ENCODE measurements around the gene TXNDC2.

Gene TXNDC2

DNA sequence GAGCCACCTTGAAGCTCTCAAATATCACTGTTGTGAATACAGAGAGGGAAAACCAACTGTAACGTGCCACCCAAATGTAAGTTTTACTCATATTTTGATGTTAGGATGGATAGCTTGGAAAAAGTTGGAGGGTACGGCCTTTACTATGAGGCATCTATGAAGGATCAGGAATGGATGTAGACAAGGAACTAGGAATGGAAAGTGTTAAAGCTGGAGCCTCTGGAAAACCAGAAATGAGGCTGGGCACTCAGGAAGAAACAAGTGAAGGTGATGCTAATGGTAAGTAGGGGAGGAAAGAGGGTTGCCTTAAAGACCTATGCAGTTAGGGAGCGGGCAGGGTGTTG is 204 bp downstream of the TXNDC2 start:
- no peaks in the 10 kb centered on the region for H3K27me3 ChIP-seq (ENCODE audit: control insufficient read depth in 3 of 3, insufficient read depth in 3 of 3, low read depth in 1 of 3, low read length in 3 of 3)
- H3K4me1 ChIP-seq (ENCODE audit: control insufficient read depth in 2 of 2, insufficient read depth in 1 of 2, low read depth in 1 of 2, low read length in 2 of 2), result no peaks in the 10 kb centered on the region
- no peaks in the 10 kb centered on the region for H3K36me3 ChIP-seq (replicated peaks in 1 of 2; ENCODE audit: control insufficient read depth in 2 of 2, insufficient read depth in 2 of 2, low read length in 2 of 2)
- H3K9ac ChIP-seq (ENCODE audit: low read depth, low read length, poor library complexity), result no peak overlapping the region
- no peak overlapping the region for H2AK5ac ChIP-seq (ENCODE audit: low read depth, low read length)
- H3K18ac ChIP-seq (ENCODE audit: low read length), result no peak overlapping the region
- no peak overlapping the region for H4K91ac ChIP-seq (ENCODE audit: low read depth, low read length, poor library complexity)
- no peak overlapping the region for H3K27ac ChIP-seq (replicated peaks; ENCODE audit: low read length)
- H3K4me3 ChIP-seq (ENCODE audit: low read length in 2 of 2), result no peak overlapping the region
- no peak overlapping the region for H2BK5ac ChIP-seq (ENCODE audit: low read length)
- no peak overlapping the region for H3K4me2 ChIP-seq (ENCODE audit: insufficient read depth, low read length, poor library complexity, severe bottlenecking)
- H3K79me1 ChIP-seq (ENCODE audit: low read depth, low read length), result no peaks in the 10 kb centered on the region
- no peaks in the 10 kb centered on the region for H3K9me3 ChIP-seq (replicated peaks in 1 of 2; ENCODE audit: control insufficient read depth in 2 of 2, insufficient read depth in 1 of 2, low read depth in 1 of 2, low read length in 2 of 2)
- no peak overlapping the region for H3K14ac ChIP-seq (ENCODE audit: low read length)
- H2BK15ac ChIP-seq (ENCODE audit: low read length), result no peak overlapping the region
- no peak overlapping the region for H4K8ac ChIP-seq (ENCODE audit: low read depth, low read length)
- H2AFZ ChIP-seq (ENCODE audit: low read length), result no peak overlapping the region
- WGBS, 2 donors (ENCODE audit: extremely low coverage in 2 of 2, insufficient read length in 2 of 2, insufficient replicate concordance in 1 of 2), result no CpG with 5 or more reads among the region's 3 CpGs
- H2BK120ac ChIP-seq (ENCODE audit: low read depth, low read length), result no peak overlapping the region
- H3K4ac ChIP-seq (ENCODE audit: low read length), result no peak overlapping the region
- no peak overlapping the region for H3K23ac ChIP-seq (ENCODE audit: low read depth, low read length, poor library complexity)
- no peak for DNase-seq (ENCODE audit: low spot score)
- no peak overlapping the region for H2BK12ac ChIP-seq (ENCODE audit: low read length)

DNA sequence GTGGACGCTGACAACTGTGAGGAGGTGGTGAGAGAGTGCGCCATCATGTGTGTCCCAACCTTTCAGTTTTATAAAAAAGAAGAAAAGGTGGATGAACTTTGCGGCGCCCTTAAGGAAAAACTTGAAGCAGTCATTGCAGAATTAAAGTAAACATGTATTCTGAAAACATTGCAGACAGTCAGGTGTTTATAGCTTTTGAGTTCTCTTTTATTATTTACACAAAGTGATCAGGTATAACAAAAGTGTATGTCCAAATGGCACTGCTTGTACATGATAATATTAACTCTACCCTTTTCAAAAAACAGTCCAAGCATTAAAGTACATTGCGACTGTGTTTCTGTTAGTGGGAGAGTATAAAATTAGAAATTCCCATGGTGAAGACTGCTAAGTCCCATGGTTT is 2.2 kb downstream of the TXNDC2 start:
- no peak overlapping the region for H2BK15ac ChIP-seq (ENCODE audit: low read length)
- no peaks in the 10 kb centered on the region for H3K4me1 ChIP-seq (ENCODE audit: control insufficient read depth in 2 of 2, insufficient read depth in 1 of 2, low read depth in 1 of 2, low read length in 2 of 2)
- WGBS, 2 donors (ENCODE audit: extremely low coverage in 2 of 2, insufficient read length in 2 of 2, insufficient replicate concordance in 1 of 2), result no CpG with 5 or more reads among the region's 5 CpGs
- no peaks in the 10 kb centered on the region for H3K9me3 ChIP-seq (replicated peaks in 1 of 2; ENCODE audit: control insufficient read depth in 2 of 2, insufficient read depth in 1 of 2, low read depth in 1 of 2, low read length in 2 of 2)
- H3K9ac ChIP-seq (ENCODE audit: low read depth, low read length, poor library complexity), result no peak overlapping the region
- H3K18ac ChIP-seq (ENCODE audit: low read length), result no peak overlapping the region
- no peaks in the 10 kb centered on the region for H3K36me3 ChIP-seq (replicated peaks in 1 of 2; ENCODE audit: control insufficient read depth in 2 of 2, insufficient read depth in 2 of 2, low read length in 2 of 2)
- H3K4me3 ChIP-seq (ENCODE audit: low read length in 2 of 2), result no peak overlapping the region
- no peak overlapping the region for H3K14ac ChIP-seq (ENCODE audit: low read length)
- H3K27ac ChIP-seq (replicated peaks; ENCODE audit: low read length), result no peak overlapping the region
- H3K4me2 ChIP-seq (ENCODE audit: insufficient read depth, low read length, poor library complexity, severe bottlenecking), result no peak overlapping the region
- no peak overlapping the region for H3K4ac ChIP-seq (ENCODE audit: low read length)
- no peak overlapping the region for H4K8ac ChIP-seq (ENCODE audit: low read depth, low read length)
- no peaks in the 10 kb centered on the region for H3K27me3 ChIP-seq (ENCODE audit: control insufficient read depth in 3 of 3, insufficient read depth in 3 of 3, low read depth in 1 of 3, low read length in 3 of 3)
- H4K91ac ChIP-seq (ENCODE audit: low read depth, low read length, poor library complexity), result no peak overlapping the region
- H2AK5ac ChIP-seq (ENCODE audit: low read depth, low read length), result no peak overlapping the region
- no peak overlapping the region for H2BK12ac ChIP-seq (ENCODE audit: low read length)
- H2BK5ac ChIP-seq (ENCODE audit: low read length), result no peak overlapping the region
- H3K23ac ChIP-seq (ENCODE audit: low read depth, low read length, poor library complexity), result no peak overlapping the region
- no peaks in the 10 kb centered on the region for H3K79me1 ChIP-seq (ENCODE audit: low read depth, low read length)
- no peak overlapping the region for H2AFZ ChIP-seq (ENCODE audit: low read length)
- DNase-seq (ENCODE audit: low spot score), result no peak
- no peak overlapping the region for H2BK120ac ChIP-seq (ENCODE audit: low read depth, low read length)

DNA sequence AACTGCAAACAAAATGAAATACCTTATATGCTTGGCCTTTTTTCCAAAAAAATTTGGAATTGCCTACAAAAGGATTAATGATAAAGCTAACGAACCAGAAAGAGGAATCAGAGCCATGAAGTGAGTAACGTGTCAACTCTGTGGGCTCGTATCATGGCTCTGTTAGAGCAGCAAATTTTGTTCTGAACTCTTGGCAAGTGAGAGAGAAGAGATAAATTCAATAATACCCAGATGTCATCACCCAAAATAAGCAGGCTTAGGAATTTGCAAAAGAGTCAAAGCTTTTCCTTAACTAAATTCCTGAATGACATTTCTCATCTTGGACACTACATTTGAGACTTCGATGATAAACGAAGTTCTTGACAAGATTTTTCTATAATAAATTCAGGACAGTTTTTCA is 4.4 kb downstream of the TXNDC2 start:
- Histone ChIP-seq H2AFZ (ENCODE audit: low read length) (no peak overlapping the region), H3K4me3 (ENCODE audit: low read length in 2 of 2) (no peak overlapping the region), H3K4me2 (ENCODE audit: insufficient read depth, low read length, poor library complexity, severe bottlenecking) (no peak overlapping the region), H3K27ac (replicated peaks; ENCODE audit: low read length) (no peak overlapping the region), H2BK120ac (ENCODE audit: low read depth, low read length) (no peak overlapping the region), H3K79me1 (ENCODE audit: low read depth, low read length) (no peaks in the 10 kb centered on the region), H2BK15ac (ENCODE audit: low read length) (no peak overlapping the region), H3K9me3 (replicated peaks in 1 of 2; ENCODE audit: control insufficient read depth in 2 of 2, insufficient read depth in 1 of 2, low read depth in 1 of 2, low read length in 2 of 2) (no peaks in the 10 kb centered on the region), H3K27me3 (ENCODE audit: control insufficient read depth in 3 of 3, insufficient read depth in 3 of 3, low read depth in 1 of 3, low read length in 3 of 3) (no peaks in the 10 kb centered on the region), H3K4me1 (ENCODE audit: control insufficient read depth in 2 of 2, insufficient read depth in 1 of 2, low read depth in 1 of 2, low read length in 2 of 2) (no peaks in the 10 kb centered on the region), H2BK5ac (ENCODE audit: low read length) (no peak overlapping the region), H2AK5ac (ENCODE audit: low read depth, low read length) (no peak overlapping the region), H2BK12ac (ENCODE audit: low read length) (no peak overlapping the region), H4K91ac (ENCODE audit: low read depth, low read length, poor library complexity) (no peak overlapping the region), H3K18ac (ENCODE audit: low read length) (no peak overlapping the region), H3K14ac (ENCODE audit: low read length) (no peak overlapping the region), H3K23ac (ENCODE audit: low read depth, low read length, poor library complexity) (no peak overlapping the region), H3K4ac (ENCODE audit: low read length) (no peak overlapping the region), H3K36me3 (replicated peaks in 1 of 2; ENCODE audit: control insufficient read depth in 2 of 2, insufficient read depth in 2 of 2, low read length in 2 of 2) (no peaks in the 10 kb centered on the region), H4K8ac (ENCODE audit: low read depth, low read length) (no peak overlapping the region), H3K9ac (ENCODE audit: low read depth, low read length, poor library complexity) (no peak overlapping the region)
- no CpG with 5 or more reads among the region's 5 CpGs for WGBS, 2 donors (ENCODE audit: extremely low coverage in 2 of 2, insufficient read length in 2 of 2, insufficient replicate concordance in 1 of 2)
- no peak for DNase-seq (ENCODE audit: low spot score)

- Histone ChIP-seq H2BK12ac (ENCODE audit: low read length) (no peak overlapping the region), H3K4me1 (ENCODE audit: control insufficient read depth in 2 of 2, insufficient read depth in 1 of 2, low read depth in 1 of 2, low read length in 2 of 2) (no peaks in the 10 kb centered on the region), H2BK15ac (ENCODE audit: low read length) (no peak overlapping the region), H3K9ac (ENCODE audit: low read depth, low read length, poor library complexity) (no peak overlapping the region), H2AFZ (ENCODE audit: low read length) (no peak overlapping the region), H4K91ac (ENCODE audit: low read depth, low read length, poor library complexity) (no peak overlapping the region), H3K27ac (replicated peaks; ENCODE audit: low read length) (no peak overlapping the region), H3K23ac (ENCODE audit: low read depth, low read length, poor library complexity) (no peak overlapping the region), H2AK5ac (ENCODE audit: low read depth, low read length) (no peak overlapping the region), H3K4ac (ENCODE audit: low read length) (no peak overlapping the region), H4K8ac (ENCODE audit: low read depth, low read length) (no peak overlapping the region), H3K9me3 (replicated peaks in 1 of 2; ENCODE audit: control insufficient read depth in 2 of 2, insufficient read depth in 1 of 2, low read depth in 1 of 2, low read length in 2 of 2) (no peaks in the 10 kb centered on the region), H3K4me2 (ENCODE audit: insufficient read depth, low read length, poor library complexity, severe bottlenecking) (no peak overlapping the region), H2BK120ac (ENCODE audit: low read depth, low read length) (no peak overlapping the region), H3K36me3 (replicated peaks in 1 of 2; ENCODE audit: control insufficient read depth in 2 of 2, insufficient read depth in 2 of 2, low read length in 2 of 2) (no peaks in the 10 kb centered on the region), H2BK5ac (ENCODE audit: low read length) (no peak overlapping the region), H3K18ac (ENCODE audit: low read length) (no peak overlapping the region), H3K4me3 (ENCODE audit: low read length in 2 of 2) (no peak overlapping the region), H3K27me3 (ENCODE audit: control insufficient read depth in 3 of 3, insufficient read depth in 3 of 3, low read depth in 1 of 3, low read length in 3 of 3) (no peaks in the 10 kb centered on the region), H3K79me1 (ENCODE audit: low read depth, low read length) (no peaks in the 10 kb centered on the region), H3K14ac (ENCODE audit: low read length) (no peak overlapping the region)
- no peak for DNase-seq (ENCODE audit: low spot score)
- WGBS, 2 donors (ENCODE audit: extremely low coverage in 2 of 2, insufficient read length in 2 of 2, insufficient replicate concordance in 1 of 2), result no CpG with 5 or more reads among the region's 1 CpG
These were observed 5.2 kb downstream of the TXNDC2 start for GRCh38 chr18:9890957-9891356.

Data from neuronal stem cell (in vitro differentiated cells).